Measurements from ENCODE around the gene NSDHL.

NSDHL gene

DNA sequence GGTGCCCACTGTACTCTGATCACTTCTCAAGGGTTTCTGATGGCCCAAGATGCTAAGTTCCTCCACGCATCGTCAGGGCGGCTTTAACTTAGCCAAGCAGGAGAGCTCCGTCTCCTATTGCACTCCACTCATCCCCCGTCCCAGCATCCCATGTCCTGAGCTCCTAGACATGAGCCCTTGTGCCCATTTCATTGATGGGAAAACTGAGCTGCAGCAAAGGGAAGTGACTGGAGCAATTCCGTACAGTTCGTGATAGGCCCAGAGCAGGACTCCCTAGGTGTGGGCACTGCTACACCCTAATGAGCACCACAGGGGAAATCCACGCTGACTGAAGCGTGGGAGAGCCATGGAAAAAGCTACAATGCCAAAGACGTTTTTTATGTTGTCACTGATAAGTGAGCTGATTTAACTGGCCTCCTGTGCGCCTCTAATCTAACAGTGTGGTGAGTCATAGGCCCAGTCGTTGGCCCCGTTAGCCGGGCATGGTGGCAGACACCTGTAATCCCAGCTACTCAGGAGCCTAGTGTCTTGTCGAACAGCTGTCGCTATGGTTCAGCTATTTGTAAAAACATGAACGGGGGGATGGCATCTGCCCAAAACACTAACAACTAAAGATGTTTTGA is 14.9 kb downstream of the NSDHL start:
- no peak for DNase-seq

- no peak for DNase-seq
Measured at GRCh38 chrX:152847281-152847680, 16.4 kb downstream of the NSDHL start.

GRCh38 chrX:152850465-152850864 is 19.6 kb downstream of the NSDHL start:
- no peak for DNase-seq

DNA sequence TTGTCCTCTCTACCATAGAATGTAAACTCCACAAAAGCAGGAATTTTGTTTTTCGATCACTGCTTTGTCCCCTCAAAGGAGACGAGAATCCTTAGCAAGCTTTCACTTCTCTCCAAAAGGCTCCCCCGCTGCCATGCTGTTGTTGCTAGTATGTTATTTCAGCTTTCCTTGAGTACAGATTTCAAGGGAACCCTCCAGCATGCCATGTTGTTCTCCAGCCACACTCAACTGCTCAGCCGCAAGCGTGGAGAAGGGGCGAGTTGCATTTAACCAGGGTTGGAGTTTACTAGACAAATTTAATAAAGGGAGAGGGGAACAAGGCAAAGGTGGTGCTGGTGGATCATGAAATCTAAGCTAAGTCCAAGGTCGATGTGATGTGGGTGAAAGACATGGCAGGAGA is 23.1 kb downstream of the NSDHL start:
- no peak for DNase-seq

DNA sequence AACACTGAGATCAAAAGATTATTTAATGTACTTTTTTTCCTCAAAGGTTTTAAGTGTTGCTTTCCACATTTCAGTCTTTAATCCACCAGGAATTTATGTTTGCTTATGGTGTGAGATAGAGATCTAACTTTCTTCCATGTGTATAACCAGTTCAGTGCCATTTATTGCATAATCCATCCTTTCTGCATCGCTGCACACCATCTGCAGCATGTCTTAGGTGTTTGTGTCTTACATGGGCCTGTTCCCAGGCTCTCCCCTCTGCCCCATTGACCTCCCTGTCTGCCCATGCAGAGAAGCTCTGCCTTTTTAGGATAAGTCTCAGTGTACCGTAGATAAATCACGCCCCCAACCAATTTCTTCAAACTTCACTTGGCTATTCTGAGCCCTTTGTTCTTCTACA is 30.3 kb downstream of the NSDHL start:
- no peak for DNase-seq

DNA sequence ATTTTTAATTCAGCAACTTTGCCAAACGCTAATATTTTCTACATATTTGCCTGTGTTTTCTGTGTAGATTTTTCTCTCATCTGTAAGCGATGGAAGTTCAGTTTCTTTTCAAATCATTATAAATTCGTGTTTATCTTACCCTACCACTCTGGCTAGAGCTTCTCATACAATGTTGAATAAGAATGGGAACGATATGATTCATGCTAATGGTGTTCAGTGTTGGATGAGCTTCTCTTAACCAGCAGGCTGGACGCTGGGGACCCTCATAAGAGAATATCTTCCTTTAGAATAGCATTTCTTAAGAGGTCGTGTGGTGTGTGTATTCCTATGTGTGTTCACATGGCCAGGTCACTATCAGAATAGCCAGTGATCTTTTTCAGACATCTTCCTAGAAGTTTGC is 31.0 kb downstream of the NSDHL start:
- DNase-seq, result no peak

GRCh38 chrX:152865232-152865920 is 34.5 kb downstream of the NSDHL start:
- no peak for DNase-seq

- DNase-seq, result no peak
Measured at GRCh38 chrX:152866386-152866785, 35.5 kb downstream of the NSDHL start.

- no peak for DNase-seq
Measured at GRCh38 chrX:152869972-152870371, 39.1 kb downstream of the NSDHL start.

GRCh38 chrX:152871260-152871659 is 40.4 kb downstream of the NSDHL start:
- DNase-seq, result no peak

- DNase-seq, result no peak
Measured at GRCh38 chrX:152872522-152872921, 41.7 kb downstream of the NSDHL start.

DNA sequence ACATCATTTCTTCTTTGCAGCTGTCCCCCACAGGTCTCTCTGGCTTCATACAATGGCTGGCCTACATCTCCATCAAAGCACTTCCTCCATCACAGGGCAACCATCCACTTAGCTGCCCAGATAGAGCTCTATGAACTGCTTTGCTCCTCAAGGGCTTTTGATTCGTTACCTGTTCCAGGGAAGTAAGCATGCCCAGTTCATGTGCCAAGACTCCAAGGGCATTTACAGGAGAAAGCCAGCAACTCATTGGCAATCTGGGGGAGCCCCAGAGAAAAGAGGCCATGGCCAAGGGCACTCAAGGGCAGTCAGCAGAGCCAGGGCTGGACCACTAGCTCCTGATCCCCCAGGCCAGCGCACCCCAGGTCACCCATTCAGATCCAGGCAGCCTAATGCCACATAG is 42.5 kb downstream of the NSDHL start:
- no peak for DNase-seq

GRCh38 chrX:152876931-152877840 is 46.3 kb downstream of the NSDHL start:
- no peak for DNase-seq

DNA sequence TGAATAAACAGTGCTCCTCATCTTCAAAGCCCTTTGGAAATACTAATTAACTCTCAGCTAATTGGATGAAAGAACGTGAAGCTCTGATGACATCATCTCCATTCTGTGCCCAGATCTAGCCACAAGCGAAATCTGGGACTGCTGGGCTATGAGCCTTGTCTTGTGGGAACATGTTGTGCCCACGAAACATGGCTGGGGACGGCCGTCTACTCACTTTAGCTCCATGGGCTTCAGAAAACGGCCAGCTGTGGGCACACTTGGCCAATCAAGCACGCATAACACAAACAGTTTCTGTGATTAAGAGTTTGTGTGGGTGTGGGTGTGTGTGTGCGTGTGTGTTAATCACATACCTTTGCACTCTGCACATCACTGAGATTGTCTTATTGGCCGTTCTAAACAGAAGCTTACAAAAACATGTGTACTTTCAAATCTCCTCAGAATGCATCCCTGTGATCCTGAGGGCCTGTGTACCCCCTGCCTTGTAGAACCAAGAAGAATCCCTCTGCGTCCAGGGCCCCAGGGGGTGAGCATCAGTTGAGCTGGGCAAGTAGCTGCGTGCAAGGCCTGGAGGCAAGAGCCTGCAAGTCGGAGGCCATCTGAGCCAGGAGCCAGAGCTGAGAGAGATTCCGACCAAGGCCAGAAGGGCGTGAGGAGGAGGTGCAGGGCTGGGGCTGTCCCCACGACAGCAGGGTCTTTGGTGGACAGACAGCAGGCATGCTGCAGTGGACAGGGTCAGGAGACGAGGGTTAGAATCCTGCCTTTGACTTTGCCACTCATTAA is 48.3 kb downstream of the NSDHL start:
- no peak for DNase-seq

- no peak for DNase-seq
Measured at GRCh38 chrX:152881289-152881688, 50.4 kb downstream of the NSDHL start.

- DNase-seq, result no peak
Measured at GRCh38 chrX:152884171-152884570, 53.3 kb downstream of the NSDHL start.

DNA sequence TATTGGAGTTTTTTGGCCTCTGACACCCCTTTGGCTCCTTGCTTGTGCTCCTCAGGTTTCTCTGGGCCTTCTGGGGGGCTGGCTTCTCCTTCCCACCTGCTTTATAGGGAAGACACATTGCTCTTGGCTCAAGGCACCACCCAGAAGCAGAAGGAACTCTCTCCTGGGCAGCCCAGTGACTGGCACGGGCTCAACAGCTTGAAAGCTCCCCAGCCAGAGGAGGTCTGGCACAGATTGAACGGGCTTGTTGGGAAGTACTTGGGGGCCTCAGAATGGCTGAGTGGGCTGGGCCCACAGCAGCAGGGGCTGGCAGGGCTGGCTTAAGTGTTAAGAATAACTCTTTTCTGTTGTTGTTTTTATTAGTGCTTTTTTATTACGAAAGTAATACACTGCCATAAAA is 55.9 kb downstream of the NSDHL start:
- no peak for DNase-seq

DNA sequence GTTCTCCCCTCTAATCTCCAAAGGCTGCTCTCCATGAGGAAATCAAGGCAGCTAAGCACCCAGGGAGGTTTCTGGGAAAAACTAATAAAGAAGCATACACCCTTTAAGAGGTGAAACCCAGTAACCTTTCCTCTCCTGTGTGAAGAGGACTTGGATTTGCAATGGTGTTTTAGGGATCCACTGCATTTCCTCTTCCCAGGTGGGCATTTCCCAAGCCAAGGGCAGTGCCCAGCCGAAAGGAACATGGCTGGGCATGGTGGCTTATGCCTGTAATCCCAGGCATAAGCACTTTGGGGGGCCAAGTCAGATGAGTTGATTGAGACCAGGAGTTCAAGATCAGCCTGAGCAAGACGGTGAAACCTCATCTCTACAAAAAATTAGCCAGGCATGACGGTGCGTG is 61.6 kb downstream of the NSDHL start:
- DNase-seq, result no peak

GRCh38 chrX:152892999-152893891 is 62.4 kb downstream of the NSDHL start:
- no peak for DNase-seq

GRCh38 chrX:152893980-152894610 is 63.2 kb downstream of the NSDHL start:
- DNase-seq, result no peak

- no peak for DNase-seq
Measured at GRCh38 chrX:152895121-152895520, 64.3 kb downstream of the NSDHL start.

All from stimulated activated CD8-positive, alpha-beta memory T cell treated with anti-CD3 and anti-CD28 coated beads, Interleukin-4, amount 100 ng/mL, for 48 hours (primary cell).